ENCODE results near the gene YEATS4.

The YEATS4 gene

GRCh38 chr12:69350002-69350626 is 9.4 kb upstream of the YEATS4 start:
- peaks cover 5 to 8% of the 10 kb centered on the region in 2 donors for H3K4me1 Mint-ChIP-seq
- no peaks in the 10 kb centered on the region for H3K9me3 Mint-ChIP-seq
- ATAC-seq (replicated peaks) (no peak), DNase-seq (no peak)
- no peaks in the 10 kb centered on the region for H3K27me3 Mint-ChIP-seq
- H3K27ac Mint-ChIP-seq = no peak overlapping the region
- no peaks in the 10 kb centered on the region for H3K36me3 Mint-ChIP-seq
- no peak overlapping the region for H3K4me3 Mint-ChIP-seq

GRCh38 chr12:69350777-69351176 is 8.8 kb upstream of the YEATS4 start:
- Mint-ChIP-seq H3K36me3 (no peaks in the 10 kb centered on the region), H3K9me3 (no peaks in the 10 kb centered on the region), H3K4me3 (no peak overlapping the region), H3K27ac (no peak overlapping the region), H3K4me1 (peaks cover 5 to 8% of the 10 kb centered on the region in 2 donors), H3K27me3 (no peaks in the 10 kb centered on the region)
- no peak for ATAC-seq (replicated peaks)
- DNase-seq = no peak

- Mint-ChIP-seq H3K4me1 (peaks cover 5 to 8% of the 10 kb centered on the region in 2 donors), H3K4me3 (no peak overlapping the region), H3K27me3 (no peaks in the 10 kb centered on the region), H3K36me3 (no peaks in the 10 kb centered on the region), H3K27ac (no peak overlapping the region), H3K9me3 (no peaks in the 10 kb centered on the region)
- ATAC-seq (replicated peaks) (no peak), DNase-seq (no peak)
These were observed 7.9 kb upstream of the YEATS4 start for GRCh38 chr12:69351462-69352236.

GRCh38 chr12:69352904-69353303 is 6.6 kb upstream of the YEATS4 start:
- Mint-ChIP-seq H3K9me3 (no peaks in the 10 kb centered on the region), H3K27ac (no peak overlapping the region), H3K4me1 (peaks cover 7 to 13% of the 10 kb centered on the region in 2 donors), H3K36me3 (no peaks in the 10 kb centered on the region), H3K4me3 (no peak overlapping the region), H3K27me3 (no peaks in the 10 kb centered on the region)
- DNase-seq (no peak), ATAC-seq (replicated peaks) (no peak)

- DNase-seq (no peak), ATAC-seq (replicated peaks) (no peak)
- Mint-ChIP-seq H3K36me3 (no peaks in the 10 kb centered on the region), H3K4me1 (peaks cover 6 to 11% of the 10 kb centered on the region in 2 donors), H3K27ac (no peak overlapping the region), H3K4me3 (no peak overlapping the region), H3K9me3 (no peaks in the 10 kb centered on the region), H3K27me3 (no peaks in the 10 kb centered on the region)
These were observed 5.4 kb upstream of the YEATS4 start for GRCh38 chr12:69354172-69354555.

GRCh38 chr12:69354556-69355187 is 4.9 kb upstream of the YEATS4 start:
- Mint-ChIP-seq H3K4me3 (no peak overlapping the region), H3K27me3 (no peaks in the 10 kb centered on the region), H3K9me3 (no peaks in the 10 kb centered on the region), H3K4me1 (peaks cover 10 to 16% of the 10 kb centered on the region in 2 donors), H3K27ac (no peak overlapping the region), H3K36me3 (peaks cover 0 to 3% of the 10 kb centered on the region in 2 donors)
- no peak for DNase-seq
- ATAC-seq (replicated peaks) = no peak

- Mint-ChIP-seq H3K4me1 (peaks cover 12 to 23% of the 10 kb centered on the region in 2 donors), H3K9me3 (no peaks in the 10 kb centered on the region), H3K27me3 (no peaks in the 10 kb centered on the region), H3K36me3 (peaks cover 0 to 6% of the 10 kb centered on the region in 2 donors), H3K4me3 (no peak overlapping the region), H3K27ac (no peak overlapping the region)
- ATAC-seq (replicated peaks) (no peak), DNase-seq (no peak)
These were observed 4.0 kb upstream of the YEATS4 start for GRCh38 chr12:69355363-69356028.

- peak overlapping the region; percentile 83 to 90 for H3K4me3 Mint-ChIP-seq
- H3K27me3 Mint-ChIP-seq = no peaks in the 10 kb centered on the region
- no peak for ATAC-seq (replicated peaks)
- no peaks in the 10 kb centered on the region for H3K9me3 Mint-ChIP-seq
- H3K36me3 Mint-ChIP-seq = peaks cover 3 to 6% of the 10 kb centered on the region in 2 donors
- peak overlapping the region; percentile 98 for H3K27ac Mint-ChIP-seq
- no peak for DNase-seq
- H3K4me1 Mint-ChIP-seq = peaks cover 14 to 29% of the 10 kb centered on the region in 2 donors
These were observed 767 bp downstream of the YEATS4 start for GRCh38 chr12:69360348-69360672.

GRCh38 chr12:69366796-69367195 is 7.3 kb downstream of the YEATS4 start:
- Mint-ChIP-seq H3K4me1 (no peaks in the 10 kb centered on the region), H3K36me3 (peaks cover 18 to 26% of the 10 kb centered on the region in 2 donors), H3K27me3 (no peaks in the 10 kb centered on the region), H3K4me3 (no peak overlapping the region), H3K27ac (no peak overlapping the region), H3K9me3 (no peaks in the 10 kb centered on the region)
- no peak for DNase-seq
- ATAC-seq (replicated peaks) = no peak

- ATAC-seq (replicated peaks) (no peak), DNase-seq (no peak)
- H3K27me3 Mint-ChIP-seq = no peaks in the 10 kb centered on the region
- no peak overlapping the region for H3K4me3 Mint-ChIP-seq
- H3K4me1 Mint-ChIP-seq = no peaks in the 10 kb centered on the region
- peaks cover 28 to 38% of the 10 kb centered on the region in 2 donors for H3K36me3 Mint-ChIP-seq
- no peaks in the 10 kb centered on the region for H3K9me3 Mint-ChIP-seq
- H3K27ac Mint-ChIP-seq = no peak overlapping the region
These were observed 8.6 kb downstream of the YEATS4 start for GRCh38 chr12:69368171-69368570.

- Mint-ChIP-seq H3K4me3 (no peak overlapping the region), H3K27me3 (no peaks in the 10 kb centered on the region), H3K27ac (no peak overlapping the region), H3K4me1 (peaks cover 8 to 12% of the 10 kb centered on the region in 2 donors), H3K9me3 (no peaks in the 10 kb centered on the region), H3K36me3 (peaks cover 44 to 58% of the 10 kb centered on the region in 2 donors)
- no peak for DNase-seq
- ATAC-seq (replicated peaks) = no peak
These were observed 23.5 kb downstream of the YEATS4 start for GRCh38 chr12:69383074-69383473.

- ATAC-seq (replicated peaks) (no peak), DNase-seq (no peak)
- no peaks in the 10 kb centered on the region for H3K27me3 Mint-ChIP-seq
- H3K36me3 Mint-ChIP-seq = peaks cover 36 to 46% of the 10 kb centered on the region in 2 donors
- no peak overlapping the region for H3K4me3 Mint-ChIP-seq
- peaks cover 4 to 5% of the 10 kb centered on the region in 2 donors for H3K4me1 Mint-ChIP-seq
- no peaks in the 10 kb centered on the region for H3K9me3 Mint-ChIP-seq
- no peak overlapping the region for H3K27ac Mint-ChIP-seq
These were observed 25.5 kb downstream of the YEATS4 start for GRCh38 chr12:69385038-69385437.

- H3K9me3 Mint-ChIP-seq = no peaks in the 10 kb centered on the region
- H3K36me3 Mint-ChIP-seq = peaks cover 33 to 43% of the 10 kb centered on the region in 2 donors
- H3K4me3 Mint-ChIP-seq = no peak overlapping the region
- peaks cover 4 to 5% of the 10 kb centered on the region in 2 donors for H3K4me1 Mint-ChIP-seq
- H3K27ac Mint-ChIP-seq = no peak overlapping the region
- no peak for ATAC-seq (replicated peaks)
- H3K27me3 Mint-ChIP-seq = no peaks in the 10 kb centered on the region
- no peak for DNase-seq
These were observed 27.4 kb downstream of the YEATS4 start for GRCh38 chr12:69386921-69387320.

- peaks cover 2 to 4% of the 10 kb centered on the region in 2 donors for H3K4me1 Mint-ChIP-seq
- no peaks in the 10 kb centered on the region for H3K9me3 Mint-ChIP-seq
- peaks cover 26 to 35% of the 10 kb centered on the region in 2 donors for H3K36me3 Mint-ChIP-seq
- no peak for DNase-seq
- H3K4me3 Mint-ChIP-seq = no peak overlapping the region
- no peaks in the 10 kb centered on the region for H3K27me3 Mint-ChIP-seq
- ATAC-seq (replicated peaks) = no peak
- H3K27ac Mint-ChIP-seq = no peak overlapping the region
These were observed 28.8 kb downstream of the YEATS4 start for GRCh38 chr12:69388371-69388770.
